ENCODE results near the gene ABCF3.

- TF ChIP-seq, protein P1, sequence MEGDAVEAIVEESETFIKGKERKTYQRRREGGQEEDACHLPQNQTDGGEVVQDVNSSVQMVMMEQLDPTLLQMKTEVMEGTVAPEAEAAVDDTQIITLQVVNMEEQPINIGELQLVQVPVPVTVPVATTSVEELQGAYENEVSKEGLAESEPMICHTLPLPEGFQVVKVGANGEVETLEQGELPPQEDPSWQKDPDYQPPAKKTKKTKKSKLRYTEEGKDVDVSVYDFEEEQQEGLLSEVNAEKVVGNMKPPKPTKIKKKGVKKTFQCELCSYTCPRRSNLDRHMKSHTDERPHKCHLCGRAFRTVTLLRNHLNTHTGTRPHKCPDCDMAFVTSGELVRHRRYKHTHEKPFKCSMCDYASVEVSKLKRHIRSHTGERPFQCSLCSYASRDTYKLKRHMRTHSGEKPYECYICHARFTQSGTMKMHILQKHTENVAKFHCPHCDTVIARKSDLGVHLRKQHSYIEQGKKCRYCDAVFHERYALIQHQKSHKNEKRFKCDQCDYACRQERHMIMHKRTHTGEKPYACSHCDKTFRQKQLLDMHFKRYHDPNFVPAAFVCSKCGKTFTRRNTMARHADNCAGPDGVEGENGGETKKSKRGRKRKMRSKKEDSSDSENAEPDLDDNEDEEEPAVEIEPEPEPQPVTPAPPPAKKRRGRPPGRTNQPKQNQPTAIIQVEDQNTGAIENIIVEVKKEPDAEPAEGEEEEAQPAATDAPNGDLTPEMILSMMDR (IDR thresholded peaks at IDR 0.05): no peak
- no peak for TF ChIP-seq POLR2A (IDR thresholded peaks at IDR 0.05)
Observed at GRCh38 chr3:184149123-184149522, 36.9 kb upstream of the ABCF3 start.

All from vagina (tissue), 2 donors.